ENCODE data around the gene PDK3.

GRCh38 chrX:24415921-24416320, 49.2 kb upstream of the PDK3 start:
- no peak for TF ChIP-seq EZH2 (IDR thresholded peaks at IDR 0.05)
- no peak for TF ChIP-seq POLR2A (IDR thresholded peaks at IDR 0.05; ENCODE audit: borderline replicate concordance, extremely low read depth, insufficient read depth, insufficient read length)
- no peak for TF ChIP-seq CTCF (IDR thresholded peaks at IDR 0.05 in 2 of 3, conservative IDR thresholded peaks at IDR 0.05 in 1 of 3; ENCODE audit: borderline replicate concordance in 1 of 3, insufficient read depth in 1 of 3, low read depth in 2 of 3, low read length in 2 of 3)
- TF ChIP-seq POLR2AphosphoS5 (IDR thresholded peaks at IDR 0.05; ENCODE audit: low read depth, low read length): no peak
- no peak for TF ChIP-seq YY1 (IDR thresholded peaks at IDR 0.05; ENCODE audit: extremely low read depth, insufficient replicate concordance, low read depth, low read length)
- no peak for TF ChIP-seq SP1 (IDR thresholded peaks at IDR 0.05; ENCODE audit: low read depth)
- no peak for TF ChIP-seq RAD21 (IDR thresholded peaks at IDR 0.05; ENCODE audit: low read depth)
- TF ChIP-seq CBX3 (IDR thresholded peaks at IDR 0.05; ENCODE audit: low read depth): no peak

Data from HCT116 (cell line).